H4 (cell line): ENCODE measurements around the gene SLC25A13. TPM values are rescaled to one million over a fixed set of nuclear protein-coding genes. Genes with fewer than 3 reads are reported as not detected.
"Not testable (repeated sequence)": the region's sequence is repeated elsewhere in the genome, so short reads cannot be mapped to it uniquely, and the experiment has no call there.

Experiments
- DNase-seq: peaks from one replicate; pipeline ENCODE4 v3.0.0-alpha.2; 2015; ENCODE audit warnings: low spot score
- total RNA-seq: library from RNA; depleted of rRNA; stranded (reverse); fragments of >200 nt; shearing (Covaris generic); gene quantifications from 2 replicates; pipeline ENCODE4 v1.2.3, GENCODE V29; 2014

SLC25A13 gene
- total RNA-seq, 1 experiment from 2014 or later: 61.1 TPM

DNA sequence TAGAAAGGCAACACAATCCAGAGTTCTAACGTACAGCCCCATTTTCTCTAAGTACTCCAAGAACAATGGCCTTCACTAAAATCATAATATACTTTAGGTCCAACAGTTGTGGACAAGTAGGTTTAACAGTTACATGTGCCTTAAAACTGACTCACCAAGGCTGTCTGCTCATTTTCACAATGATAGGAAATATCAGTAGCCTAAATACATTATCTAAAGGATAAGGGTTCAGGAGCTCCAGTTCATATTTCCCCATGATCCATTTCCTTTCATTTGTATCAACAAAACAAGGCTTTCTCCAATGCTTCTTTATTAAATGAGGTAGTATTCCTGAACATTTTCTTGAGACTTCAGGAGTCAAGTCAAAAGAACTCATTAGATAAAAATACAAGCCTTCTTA, 164.0 kb downstream of the SLC25A13 start:
- DNase-seq: no peak

DNA sequence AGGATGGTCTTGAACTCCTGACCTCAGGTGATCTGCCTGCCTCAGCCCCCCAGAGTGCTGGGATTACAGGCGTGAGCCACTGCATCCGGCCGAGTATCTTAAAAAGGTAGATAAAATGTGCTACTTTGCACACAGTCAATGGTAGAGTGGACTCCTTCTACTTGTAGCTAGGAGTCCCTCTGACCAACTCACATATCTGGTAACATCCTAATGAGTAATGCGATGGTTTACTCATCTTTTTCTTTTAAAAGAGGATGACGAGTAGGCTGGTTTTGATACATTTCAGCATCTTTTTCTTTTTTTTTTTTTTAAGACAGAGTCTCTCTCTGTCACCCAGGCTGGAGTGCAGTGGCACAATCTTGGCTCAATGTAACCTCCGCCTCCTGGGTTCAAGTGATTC, 167.4 kb downstream of the SLC25A13 start:
- not testable (repeated sequence) for DNase-seq

DNA sequence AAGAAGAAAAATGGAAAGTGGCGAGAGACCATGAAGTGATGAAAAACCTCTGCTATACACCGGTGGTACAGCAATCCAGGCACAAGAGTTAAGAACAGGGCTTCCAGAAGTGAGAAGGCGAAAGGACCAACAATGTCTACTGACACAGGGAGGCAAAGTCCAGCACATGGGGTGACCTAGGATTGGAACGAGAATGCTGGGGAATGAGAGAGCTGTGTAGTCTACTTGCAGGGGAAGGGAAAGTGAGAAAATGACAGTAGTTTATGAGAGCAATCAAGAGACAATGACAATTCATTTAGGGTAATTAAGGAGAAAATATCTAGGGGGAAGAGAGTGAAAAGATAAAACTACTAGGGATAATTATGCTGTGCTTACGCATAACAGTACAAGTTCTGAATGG, 169.2 kb downstream of the SLC25A13 start:
- DNase-seq: no peak

DNA sequence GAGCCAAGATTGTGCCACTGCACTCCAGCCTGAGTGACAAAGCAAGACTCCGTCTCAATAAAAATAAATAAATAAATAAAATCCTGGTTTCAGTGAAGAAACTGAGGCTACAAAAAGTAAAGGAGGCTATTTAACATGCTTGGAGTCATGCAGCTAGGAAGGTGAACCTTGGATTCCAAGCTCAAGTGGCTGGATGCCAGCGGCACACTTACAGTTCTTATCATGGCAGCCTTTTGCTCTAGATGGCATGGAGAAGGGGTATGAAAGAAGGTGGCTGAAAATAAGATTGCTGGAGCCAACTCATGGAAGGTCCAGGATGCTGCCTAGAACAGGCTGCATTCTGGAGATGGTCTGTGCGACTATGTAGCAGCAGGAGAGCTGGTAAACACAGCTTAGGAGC, 170.0 kb downstream of the SLC25A13 start:
- no peak for DNase-seq

DNA sequence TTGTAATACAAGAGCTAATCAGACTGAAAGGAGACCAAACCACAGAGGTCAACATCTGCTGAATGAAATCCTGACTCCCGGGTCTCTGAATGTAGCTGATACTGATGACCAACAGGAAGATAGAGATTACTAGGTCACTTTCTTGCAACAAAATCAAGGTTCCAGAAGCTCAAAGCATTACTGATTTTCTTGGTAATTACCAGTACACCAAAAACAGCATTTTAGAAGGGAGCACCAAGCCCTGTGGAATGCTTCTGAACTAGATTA, 177.7 kb downstream of the SLC25A13 start:
- DNase-seq: no peak

DNA sequence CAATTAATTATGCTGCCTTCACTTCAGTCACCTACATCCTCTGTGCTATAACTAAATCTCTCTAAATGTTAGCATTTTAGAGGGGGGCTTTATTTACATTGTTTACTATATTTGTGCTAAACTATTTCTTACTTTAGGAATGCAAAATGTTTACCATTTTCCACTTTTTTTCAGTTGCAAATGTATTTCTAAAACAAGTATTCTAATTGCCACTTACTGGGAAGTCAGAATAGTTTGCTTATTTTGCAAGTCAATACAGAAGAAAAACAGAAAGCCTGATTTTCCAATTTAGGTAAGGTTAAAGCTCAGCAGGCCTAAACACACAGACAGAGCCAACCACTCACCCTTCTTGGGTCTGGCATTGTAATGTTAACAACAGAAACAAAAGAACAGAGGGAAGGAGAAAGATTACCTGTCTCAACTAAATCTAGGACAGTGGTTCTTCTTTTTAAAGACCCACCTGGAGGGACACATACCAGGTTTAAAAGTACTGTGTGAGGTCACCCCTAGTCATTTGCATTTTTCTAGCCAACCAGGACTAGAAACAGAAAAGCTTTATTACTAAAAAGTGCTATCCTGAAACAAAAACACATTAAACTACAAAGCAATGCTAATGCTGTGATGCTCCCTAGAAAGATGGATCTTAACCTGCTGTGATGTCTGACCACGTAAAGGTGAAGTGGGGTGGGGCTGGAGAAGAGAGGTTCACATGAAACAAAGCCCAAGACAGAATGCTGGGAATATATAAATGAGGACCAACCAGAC, 178.2 kb downstream of the SLC25A13 start:
- DNase-seq: no peak

DNA sequence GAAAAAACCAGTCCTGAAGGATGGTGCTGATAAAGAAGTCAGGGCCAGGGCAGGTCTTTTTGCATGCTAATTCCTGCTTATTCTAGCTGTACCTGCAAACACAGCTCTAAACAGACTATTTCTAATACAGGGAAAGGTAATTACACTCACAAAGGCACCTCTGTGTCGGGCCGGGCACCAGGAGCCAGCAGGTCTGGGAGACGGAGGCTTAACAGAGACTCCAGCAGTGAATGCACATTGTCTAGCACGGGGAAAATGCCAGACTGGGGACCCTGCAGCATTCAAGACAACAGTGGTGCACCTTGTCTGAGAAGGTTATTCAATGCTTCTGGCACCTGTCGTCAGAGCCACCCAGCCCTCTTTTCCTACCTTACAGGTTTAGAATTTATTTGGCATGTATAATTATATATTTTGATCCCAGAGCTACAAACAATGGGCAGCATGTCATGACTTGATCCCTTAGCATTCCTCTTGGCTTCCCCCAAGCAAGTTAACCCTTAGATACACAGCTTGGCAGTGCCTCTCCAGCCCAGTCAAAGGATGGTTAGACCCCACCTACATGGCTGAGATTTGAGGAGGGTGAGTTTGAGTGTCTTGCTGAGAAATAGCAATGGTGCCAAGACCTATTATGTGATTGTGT, 185.2 kb downstream of the SLC25A13 start:
- DNase-seq: no peak

DNA sequence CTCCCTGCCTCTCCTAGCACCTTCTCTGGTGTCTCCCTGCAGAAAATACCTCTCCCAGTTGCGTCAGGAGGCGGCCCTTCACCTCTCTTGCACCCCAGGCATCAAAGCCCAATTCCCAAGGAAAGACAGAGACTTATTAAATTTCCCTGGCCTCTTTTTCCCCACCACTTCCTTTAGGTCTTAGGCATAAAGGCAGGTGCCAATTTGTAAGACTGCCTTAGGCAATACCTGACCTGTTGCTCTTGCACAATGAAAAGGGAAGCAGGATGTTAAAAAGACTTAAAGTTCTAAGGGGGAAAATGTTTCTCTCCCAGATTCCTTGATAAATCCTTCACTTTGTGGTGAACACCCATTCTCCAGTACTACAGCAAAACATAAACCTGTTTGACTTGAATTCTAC, 186.7 kb downstream of the SLC25A13 start:
- no peak for DNase-seq

DNA sequence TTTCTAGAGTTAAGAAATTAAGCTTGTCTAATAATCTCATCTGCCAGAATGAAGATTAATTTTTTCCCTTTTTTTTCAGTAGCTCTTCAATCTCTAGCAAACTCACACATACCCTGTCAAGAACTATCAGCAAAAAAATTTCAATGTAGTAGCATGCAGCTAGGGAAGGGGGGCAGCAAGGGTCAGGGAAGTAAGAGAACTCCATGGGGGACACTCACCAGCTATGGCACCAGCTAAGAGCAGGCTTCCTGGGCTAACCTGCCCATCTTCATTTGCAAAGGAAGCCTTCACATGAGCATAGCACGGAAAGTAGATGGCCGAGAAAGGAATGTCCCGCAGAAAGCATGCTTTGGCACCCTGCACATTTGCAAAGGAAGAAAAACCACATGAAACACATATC, 190.4 kb downstream of the SLC25A13 start:
- DNase-seq: no peak

DNA sequence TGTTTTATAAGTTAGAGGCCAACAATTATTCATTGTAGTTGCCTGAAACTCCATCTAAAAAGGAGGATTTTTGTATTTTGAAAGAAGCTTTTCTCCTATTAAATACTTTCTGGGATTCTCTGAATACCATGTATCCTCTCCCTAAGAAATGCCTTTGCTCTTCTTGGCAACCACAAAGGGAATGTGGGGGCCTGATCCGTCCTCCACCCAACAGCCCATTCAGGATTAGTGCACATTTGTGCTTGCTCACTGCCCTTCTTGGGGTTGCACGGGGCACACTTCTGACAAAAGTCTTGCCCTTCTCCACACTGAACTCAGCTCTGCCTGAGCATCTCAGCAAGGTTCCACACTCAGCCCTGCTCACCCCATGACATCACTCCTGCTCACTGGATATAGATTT, 194.2 kb downstream of the SLC25A13 start:
- no peak for DNase-seq

DNA sequence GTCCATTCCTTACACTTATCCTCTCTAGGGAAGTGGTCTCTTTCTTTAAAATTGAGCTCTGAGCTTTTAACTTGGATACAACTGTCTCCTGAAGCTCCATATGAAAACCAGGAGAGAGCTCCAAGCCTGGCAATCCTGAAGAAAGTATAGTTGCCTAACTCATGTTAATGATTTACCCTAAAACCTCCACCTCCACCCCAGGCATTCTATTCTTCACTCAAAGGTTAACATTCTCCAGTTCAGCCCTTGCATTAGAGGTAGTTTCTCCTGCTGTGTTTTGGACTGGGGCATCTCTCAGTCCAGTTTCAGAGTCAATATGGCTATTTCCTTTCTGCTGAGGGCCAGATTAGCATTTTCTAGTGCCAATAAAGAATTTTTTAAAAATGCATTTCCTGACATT, 195.5 kb downstream of the SLC25A13 start:
- DNase-seq: no peak

DNA sequence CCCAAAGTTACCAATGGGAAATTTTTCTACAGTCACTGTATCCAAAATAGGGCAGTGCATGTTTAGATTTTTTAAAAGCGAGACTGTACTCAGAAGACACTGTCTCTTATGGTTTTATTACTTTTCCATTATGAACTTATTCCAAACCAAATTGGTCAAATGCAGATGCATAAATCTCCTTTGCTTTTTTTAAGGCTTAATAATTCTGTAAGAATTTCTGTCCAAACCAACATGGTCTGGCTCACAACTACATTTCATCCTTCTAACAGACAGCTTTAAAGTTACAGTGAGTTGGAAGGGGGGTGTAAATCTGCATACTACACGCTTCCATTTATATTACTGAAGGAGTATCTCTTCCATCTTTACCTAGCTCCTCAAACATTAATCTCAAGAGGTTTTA, 199.2 kb downstream of the SLC25A13 start:
- DNase-seq: no peak

DNA sequence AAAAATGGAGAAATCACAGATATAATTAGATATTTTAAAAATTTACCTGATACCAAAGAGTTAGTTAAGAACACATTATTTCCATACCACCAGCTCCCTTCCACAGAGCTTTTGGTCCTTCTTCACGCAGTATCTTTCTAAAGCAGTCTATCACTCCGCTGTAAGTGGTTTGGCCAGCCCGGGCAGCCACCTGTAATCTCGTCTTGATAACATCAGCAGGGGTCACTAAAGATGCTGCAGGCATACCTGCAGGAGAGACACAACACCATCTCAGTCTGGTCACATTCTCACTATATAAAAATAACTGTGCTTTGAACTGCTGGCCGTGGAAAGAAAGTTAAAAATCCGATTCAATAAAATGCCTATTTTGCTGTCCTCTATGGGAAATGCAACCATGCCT, 200.1 kb downstream of the SLC25A13 start:
- no peak for DNase-seq

DNA sequence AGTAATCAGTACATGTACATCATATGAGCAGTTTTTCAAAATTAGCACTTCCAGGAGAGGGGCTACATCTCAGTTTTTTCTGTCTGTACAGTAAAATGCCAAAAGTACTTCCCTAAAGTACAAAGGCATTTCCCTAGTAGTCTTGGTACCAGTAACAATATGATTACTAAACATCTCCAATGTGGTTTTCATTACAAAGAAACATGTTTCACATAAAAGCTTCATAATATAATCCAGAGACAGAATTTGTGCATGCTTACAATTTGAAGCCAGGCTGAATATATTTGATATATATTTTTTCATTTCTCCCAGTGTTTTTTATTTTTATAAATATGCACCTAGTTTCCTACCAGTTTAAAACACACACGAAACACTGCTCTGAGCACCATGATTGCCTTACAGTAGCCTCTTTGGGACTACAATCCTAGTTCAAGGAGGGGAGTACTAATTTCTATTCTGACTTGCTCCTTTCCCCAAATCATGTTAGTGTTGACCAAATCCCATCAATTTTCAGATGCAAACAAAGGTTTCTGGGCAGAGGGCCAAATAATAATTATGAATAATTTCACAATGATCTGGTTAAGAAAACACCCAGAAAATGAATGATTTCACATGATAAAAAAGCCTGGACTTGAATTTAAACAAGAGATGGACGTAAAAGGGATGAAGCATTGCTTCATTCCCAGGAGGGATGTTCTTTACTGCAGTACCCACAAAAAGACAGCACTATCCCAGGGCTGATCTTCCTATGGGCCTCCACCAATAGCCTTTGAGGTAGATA, 201.3 kb downstream of the SLC25A13 start:
- no peak for DNase-seq

DNA sequence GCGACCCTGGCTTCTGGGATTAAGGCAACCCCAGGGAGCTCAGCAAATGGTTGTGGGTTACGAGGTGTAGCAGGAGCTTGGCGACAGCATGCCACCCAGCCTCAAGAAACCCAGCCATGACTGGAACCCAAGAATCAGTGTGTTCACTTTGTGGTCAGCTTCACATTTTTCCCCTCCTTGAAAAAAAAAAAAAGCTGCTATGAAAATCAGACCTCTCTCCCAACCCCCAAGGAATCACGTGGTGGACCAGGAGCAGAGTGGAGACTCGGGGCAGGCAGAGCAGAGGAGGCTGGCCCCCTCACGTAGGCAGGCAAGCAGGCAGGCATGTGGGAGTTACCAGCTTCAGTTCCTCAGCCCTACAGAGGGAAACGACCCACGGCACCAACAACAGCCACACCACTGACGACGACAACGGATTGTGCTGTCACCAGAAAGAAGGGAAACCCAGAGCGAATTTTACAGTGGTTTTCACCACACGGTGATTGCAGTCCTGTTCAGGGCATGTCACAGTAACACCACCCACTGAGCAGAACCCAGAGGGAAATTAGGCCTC, 203.4 kb downstream of the SLC25A13 start:
- peak; percentile 42 for DNase-seq

DNA sequence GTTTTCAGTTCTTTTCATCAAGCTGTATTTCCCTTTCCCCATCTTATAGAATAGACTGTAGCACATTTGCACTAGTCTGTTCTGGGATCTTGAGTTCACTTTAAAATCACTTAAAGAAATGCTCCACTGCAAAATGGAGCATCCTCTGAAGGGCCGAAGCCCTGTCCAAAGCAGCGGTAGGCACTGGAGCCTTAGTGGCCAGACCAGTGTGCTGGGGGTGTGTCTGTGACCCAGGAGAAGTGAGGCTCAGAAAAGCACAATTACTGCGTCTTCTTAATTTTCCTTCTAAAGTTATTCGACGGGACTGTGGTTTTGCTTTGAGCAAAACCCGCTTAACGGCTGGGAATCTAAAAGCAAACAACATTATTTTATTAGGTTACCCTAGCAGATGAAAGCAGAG, 205.7 kb downstream of the SLC25A13 start:
- DNase-seq: no peak

DNA sequence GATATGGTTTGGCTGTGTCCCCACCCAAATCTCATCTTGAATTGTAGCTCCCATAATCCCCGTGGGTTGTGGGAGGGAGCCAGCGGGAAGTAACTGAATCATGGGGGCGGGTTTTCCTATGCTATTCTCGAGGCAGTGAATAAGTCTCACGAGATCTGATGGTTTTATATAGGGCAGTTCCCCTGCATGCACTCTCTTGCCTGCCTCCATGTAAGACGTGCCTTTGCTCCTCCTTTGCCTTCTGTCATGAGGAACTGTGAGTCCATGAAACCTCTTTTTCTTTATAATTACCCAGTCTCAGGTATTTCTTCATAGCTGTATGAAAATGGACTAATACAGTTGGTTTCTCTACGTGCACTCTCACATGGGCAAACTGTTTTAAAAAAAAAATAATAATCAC, 207.7 kb downstream of the SLC25A13 start:
- no peak for DNase-seq

DNA sequence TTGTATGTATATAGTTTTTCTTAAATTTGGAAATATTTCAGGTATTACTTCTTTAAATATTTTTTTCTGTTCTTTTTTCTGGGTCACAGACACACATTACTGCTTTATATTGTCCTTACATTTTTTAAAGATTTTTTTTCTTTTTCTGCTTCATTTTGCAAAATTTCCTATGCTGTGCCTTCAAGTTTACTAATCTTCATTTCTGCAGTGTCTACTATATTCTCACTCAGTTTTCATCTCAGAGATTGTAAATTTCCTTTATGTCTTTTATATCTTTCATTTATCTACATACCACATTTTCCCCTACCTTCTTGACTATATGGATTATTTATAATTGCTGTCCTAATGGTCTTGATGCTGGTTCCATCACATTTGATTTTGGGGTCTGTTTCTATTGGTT, 210.5 kb downstream of the SLC25A13 start:
- DNase-seq: no peak

DNA sequence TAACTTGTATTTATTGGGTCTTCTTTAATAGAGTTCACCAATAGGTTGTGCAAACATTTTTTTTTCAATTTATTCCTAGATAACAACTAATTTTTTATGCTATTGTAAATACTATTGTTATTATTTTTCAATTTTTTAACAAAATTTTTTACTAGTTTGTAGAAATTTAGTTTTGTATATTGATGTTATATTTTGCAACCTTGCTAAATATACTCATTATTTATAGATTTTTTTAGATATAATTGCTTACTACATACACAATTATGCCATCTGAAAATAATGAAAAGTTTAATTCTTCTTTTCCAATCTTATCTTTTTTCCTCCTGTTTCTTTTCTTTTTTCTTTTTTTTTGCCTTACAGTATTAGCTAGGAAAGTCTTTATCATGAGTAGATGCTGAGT, 216.9 kb downstream of the SLC25A13 start:
- DNase-seq: no peak

DNA sequence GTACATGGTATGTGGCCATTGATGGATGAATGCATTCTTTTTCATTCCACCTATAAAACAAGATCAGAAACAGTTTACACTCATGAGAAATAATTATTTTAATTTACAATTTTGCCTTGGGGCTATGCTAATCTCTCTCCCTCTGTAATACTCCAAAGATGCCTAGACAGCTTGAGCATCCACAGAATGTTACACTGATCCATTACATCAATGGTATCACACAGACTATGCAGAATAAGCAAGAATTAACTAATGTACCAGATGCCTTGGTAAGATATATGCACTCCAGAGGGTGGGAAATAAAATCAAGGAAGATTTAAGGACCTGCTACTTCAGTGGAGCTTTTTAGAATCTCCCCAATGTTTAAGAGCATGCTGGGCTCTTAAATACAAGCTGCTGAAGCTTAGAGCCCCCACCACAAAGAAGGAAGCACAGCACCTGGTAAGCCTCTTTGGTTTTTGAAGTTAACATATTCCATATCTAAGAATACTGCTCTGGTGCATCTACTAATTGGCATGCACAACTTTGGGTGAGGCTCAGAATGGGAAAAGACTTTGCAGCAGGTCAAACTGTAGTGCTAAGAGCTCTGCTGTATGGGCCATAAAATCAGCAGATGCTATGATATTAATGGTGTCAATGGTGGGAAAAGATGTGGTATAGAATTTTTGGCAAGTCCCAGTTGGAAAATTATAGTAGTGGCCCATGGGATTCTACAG, 219.6 kb downstream of the SLC25A13 start:
- no peak for DNase-seq

DNA sequence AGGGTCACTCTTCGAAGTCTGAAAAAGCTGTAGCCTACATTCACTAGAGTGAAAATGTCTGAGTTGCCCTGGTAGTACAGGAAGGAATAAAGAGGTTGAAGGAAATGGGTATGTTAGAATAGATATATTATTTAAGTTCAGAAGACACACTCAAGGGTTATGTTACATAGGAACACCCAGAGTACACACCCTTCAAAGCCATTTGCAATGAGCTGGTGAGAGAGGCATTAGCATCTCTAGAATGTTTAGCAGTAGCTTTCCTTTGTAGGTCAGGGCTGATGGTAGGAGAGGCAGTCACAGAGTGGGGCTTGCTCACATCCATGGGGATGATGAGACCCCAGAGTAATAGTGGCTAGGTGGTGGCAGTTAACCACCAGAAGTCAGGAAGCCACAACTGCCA, 221.2 kb downstream of the SLC25A13 start:
- no peak for DNase-seq

DNA sequence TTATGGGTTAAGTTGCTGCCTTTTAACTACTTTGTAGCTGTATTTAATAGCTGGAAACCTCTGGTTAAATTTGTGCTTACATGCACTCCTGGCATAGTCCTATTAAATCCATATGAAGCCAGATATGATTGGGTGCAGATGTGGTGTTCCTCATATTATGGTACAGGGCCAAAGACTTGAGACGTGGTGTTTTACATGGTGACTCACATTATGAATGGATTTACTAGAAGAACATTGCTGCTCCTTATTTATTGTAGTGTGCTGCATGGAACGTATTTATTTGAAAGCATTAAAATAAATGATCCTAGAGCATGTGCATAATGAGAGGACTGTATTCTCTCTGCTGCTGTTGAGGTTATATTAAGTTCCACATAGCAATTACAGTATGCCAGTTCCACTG, 224.1 kb downstream of the SLC25A13 start:
- DNase-seq: no peak
